Activated CD8-positive, alpha-beta memory T cell treated with anti-CD3 and anti-CD28 coated beads for 1 hour (primary cell): ENCODE data around the gene SEC63.
A peak's percentile ranks its signal among the peaks of the same experiment; 100 is the strongest.
"Not testable (repeated sequence)": the region's sequence is repeated elsewhere in the genome, so short reads cannot be mapped to it uniquely, and the experiment has no call there.

Source experiments
- DNase-seq, 2 donors: peaks; one replicate each; pipeline ENCODE4 v3.0.0-alpha.2; 2020; ENCODE audit warnings: low read depth in 1 of 2; ENCODE audit errors: extremely low read depth in 1 of 2

Gene SEC63

GRCh38 chr6:107973594-107973993, 15.6 kb upstream of the SEC63 start:
- DNase-seq, result no peak

- DNase-seq, result no peak
Observed at GRCh38 chr6:107972413-107973096, 14.5 kb upstream of the SEC63 start.

GRCh38 chr6:107971181-107971580, 13.2 kb upstream of the SEC63 start:
- DNase-seq, result no peak

GRCh38 chr6:107970255-107970654, 12.2 kb upstream of the SEC63 start:
- no peak for DNase-seq

- DNase-seq, result no peak
Observed at GRCh38 chr6:107968081-107968480, 10.1 kb upstream of the SEC63 start.

- no peak for DNase-seq
Observed at GRCh38 chr6:107965746-107966145, 7.7 kb upstream of the SEC63 start.

- DNase-seq, result no peak
Observed at GRCh38 chr6:107962723-107963122, 4.7 kb upstream of the SEC63 start.

- no peak for DNase-seq
Observed at GRCh38 chr6:107959392-107959791, 1.4 kb upstream of the SEC63 start.

- not testable (repeated sequence) for DNase-seq
Observed at GRCh38 chr6:107958689-107959362, 818 bp upstream of the SEC63 start.

GRCh38 chr6:107957308-107957908, 600 bp downstream of the SEC63 start:
- peak; percentile 17 to 36 for DNase-seq

GRCh38 chr6:107956586-107957307, 1.3 kb downstream of the SEC63 start:
- DNase-seq, result no peak

- no peak for DNase-seq
Observed at GRCh38 chr6:107956181-107956580, 1.8 kb downstream of the SEC63 start.

GRCh38 chr6:107953858-107954414, 4.1 kb downstream of the SEC63 start:
- DNase-seq, result not testable (repeated sequence)

- no peak for DNase-seq
Observed at GRCh38 chr6:107943626-107944439, 14.2 kb downstream of the SEC63 start.

GRCh38 chr6:107942142-107942541, 15.9 kb downstream of the SEC63 start:
- DNase-seq, result no peak

GRCh38 chr6:107941627-107942026, 16.4 kb downstream of the SEC63 start:
- DNase-seq, result no peak

GRCh38 chr6:107941199-107941598, 16.8 kb downstream of the SEC63 start:
- no peak for DNase-seq

GRCh38 chr6:107936910-107937292, 21.1 kb downstream of the SEC63 start:
- DNase-seq, result not testable (repeated sequence)

GRCh38 chr6:107936162-107936909, 21.7 kb downstream of the SEC63 start:
- no peak for DNase-seq

- not testable (repeated sequence) for DNase-seq
Observed at GRCh38 chr6:107934229-107934628, 23.8 kb downstream of the SEC63 start.
